ENCODE data around the gene DAZAP1.
"Not testable (repeated sequence)": the region's sequence is repeated elsewhere in the genome, so short reads cannot be mapped to it uniquely, and the experiment has no call there.

The DAZAP1 gene

GRCh38 chr19:1411255-1412191 lies 4.1 kb downstream of the DAZAP1 start:
- DNase-seq, result no peak

- no peak for DNase-seq
Measured at GRCh38 chr19:1412323-1412923, 5.0 kb downstream of the DAZAP1 start.

GRCh38 chr19:1412995-1413800 lies 5.8 kb downstream of the DAZAP1 start:
- no peak for DNase-seq

- no peak for DNase-seq
Measured at GRCh38 chr19:1416014-1416841, 8.8 kb downstream of the DAZAP1 start.

DNA sequence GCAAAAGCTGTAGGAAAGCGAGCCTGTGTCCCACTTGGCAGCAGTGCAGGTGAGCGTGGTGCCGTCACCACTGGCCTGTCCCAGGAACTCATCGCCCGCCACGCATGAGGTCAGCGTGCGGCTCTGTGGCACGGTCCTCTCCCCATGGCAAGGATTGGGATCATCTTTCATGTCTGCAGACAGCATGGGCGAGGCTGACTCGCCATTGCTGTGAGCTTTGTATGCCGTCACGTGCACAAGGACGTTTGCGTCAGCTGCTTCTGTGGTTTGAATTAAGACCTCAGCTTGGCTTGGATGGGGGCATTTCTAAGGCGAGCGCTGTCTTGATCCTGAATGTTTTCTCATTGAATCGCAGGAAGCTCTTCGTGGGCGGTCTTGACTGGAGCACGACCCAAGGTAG lies 9.8 kb downstream of the DAZAP1 start:
- no peak for DNase-seq

DNA sequence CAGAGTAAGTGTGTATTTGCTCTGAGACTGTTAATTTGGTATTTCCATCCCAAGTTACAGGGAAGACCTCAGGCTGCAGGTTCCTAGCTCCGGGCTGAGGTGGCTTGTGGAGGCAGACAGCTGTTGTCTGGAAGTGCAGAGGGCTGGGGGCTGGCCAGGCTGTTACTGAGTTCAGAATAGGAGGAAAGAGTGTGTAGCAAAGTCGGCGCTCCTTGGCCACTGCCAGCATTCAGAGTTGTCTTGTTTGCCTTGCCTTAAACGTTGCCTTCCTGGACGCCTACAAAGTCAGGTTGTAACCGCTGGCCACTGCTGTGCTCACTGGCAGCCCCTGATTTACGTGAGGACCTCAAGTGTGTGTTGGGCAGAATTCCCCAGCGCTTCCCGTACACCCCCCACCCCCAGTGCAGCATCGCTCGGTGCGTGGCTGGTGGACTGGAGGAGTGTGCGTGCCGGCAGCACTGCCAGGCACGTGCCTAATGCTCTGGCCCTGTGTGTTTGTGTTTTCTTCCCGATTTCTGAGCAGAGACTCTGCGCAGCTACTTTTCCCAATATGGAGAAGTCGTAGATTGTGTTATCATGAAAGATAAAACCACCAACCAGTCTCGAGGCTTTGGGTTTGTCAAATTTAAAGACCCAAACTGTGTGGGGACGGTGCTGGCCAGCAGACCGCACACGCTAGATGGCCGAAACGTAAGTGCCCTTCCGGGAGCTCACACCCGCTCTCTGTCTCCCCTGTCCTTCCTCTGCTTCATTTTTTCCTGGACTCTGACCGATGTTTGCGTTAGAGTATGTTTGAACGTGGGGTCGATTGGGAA lies 10.5 kb downstream of the DAZAP1 start:
- no peak for DNase-seq

GRCh38 chr19:1418496-1418775 lies 11.1 kb downstream of the DAZAP1 start:
- no peak for DNase-seq

DNA sequence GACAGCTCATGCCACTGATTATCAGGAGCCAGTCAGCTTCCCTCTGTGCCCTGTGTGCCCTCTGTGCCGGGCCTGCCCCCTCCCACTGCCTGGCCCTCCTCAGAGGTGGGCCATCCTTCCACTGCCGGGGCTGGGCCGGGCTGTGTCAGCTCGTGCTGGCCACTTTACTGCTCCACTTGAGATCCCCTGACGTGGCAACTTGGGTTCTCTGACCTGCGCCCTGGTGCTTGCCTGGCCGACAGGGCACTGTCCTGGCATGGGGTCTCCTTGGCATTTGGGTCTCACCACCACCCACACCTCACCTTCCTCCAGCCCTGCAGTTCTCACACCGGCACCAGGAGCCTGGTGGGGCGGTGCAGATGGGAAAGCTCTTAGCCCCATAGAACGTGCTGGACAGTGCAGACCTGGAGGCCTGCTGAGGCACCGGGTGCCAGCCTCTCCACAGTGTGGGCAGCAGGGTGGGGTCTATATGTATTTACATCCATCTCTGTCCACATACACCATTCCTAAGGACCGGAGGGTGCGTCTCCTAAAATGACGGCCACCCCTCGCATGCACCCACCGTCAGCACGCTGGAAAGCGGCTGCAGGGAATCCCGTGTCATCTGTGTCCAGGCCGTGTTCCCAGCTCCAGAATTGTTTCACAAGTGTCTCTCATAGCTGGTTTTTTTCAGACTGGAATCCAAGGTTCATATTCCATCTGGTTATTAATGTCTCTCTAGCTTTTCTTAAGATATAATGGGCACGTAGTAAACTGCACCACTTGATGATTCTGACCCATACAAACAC lies 11.8 kb downstream of the DAZAP1 start:
- DNase-seq, result no peak

DNA sequence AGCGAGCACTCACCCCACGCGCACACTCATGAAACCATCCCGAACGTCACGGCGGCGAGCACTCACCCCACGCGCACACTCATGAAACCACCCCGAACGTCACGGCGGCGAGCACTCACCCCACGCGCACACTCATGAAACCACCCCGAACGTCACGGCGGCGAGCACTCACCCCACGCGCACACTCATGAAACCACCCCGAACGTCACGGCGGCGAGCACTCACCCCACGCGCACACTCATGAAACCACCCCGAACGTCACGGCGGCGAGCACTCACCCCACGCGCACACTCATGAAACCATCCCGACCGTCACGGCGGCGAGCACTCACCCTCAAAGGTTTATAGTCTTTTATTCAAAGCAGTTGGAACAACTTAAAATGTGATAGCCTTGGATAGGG lies 12.7 kb downstream of the DAZAP1 start:
- DNase-seq, result not testable (repeated sequence)

DNA sequence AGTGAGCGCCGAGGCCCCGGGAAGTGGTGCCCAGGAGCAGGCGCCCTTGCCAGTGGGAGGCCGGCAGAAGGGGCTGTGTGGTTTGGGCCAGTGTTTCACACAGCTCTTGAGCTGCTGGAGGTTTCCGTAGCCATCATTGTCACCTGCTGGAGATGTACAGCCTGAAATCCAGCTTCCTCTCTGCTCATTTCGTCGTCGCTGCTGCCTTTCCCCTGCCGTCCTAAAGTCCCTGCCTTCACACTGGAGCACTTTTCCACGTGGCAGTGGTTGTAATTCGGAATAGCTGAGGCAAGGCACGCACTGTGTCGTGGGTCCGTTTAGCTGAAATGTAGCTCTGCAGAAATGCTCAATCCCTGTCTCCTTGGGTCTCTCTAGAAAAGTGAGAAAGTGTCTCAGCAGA lies 13.2 kb downstream of the DAZAP1 start:
- DNase-seq, result no peak

DNA sequence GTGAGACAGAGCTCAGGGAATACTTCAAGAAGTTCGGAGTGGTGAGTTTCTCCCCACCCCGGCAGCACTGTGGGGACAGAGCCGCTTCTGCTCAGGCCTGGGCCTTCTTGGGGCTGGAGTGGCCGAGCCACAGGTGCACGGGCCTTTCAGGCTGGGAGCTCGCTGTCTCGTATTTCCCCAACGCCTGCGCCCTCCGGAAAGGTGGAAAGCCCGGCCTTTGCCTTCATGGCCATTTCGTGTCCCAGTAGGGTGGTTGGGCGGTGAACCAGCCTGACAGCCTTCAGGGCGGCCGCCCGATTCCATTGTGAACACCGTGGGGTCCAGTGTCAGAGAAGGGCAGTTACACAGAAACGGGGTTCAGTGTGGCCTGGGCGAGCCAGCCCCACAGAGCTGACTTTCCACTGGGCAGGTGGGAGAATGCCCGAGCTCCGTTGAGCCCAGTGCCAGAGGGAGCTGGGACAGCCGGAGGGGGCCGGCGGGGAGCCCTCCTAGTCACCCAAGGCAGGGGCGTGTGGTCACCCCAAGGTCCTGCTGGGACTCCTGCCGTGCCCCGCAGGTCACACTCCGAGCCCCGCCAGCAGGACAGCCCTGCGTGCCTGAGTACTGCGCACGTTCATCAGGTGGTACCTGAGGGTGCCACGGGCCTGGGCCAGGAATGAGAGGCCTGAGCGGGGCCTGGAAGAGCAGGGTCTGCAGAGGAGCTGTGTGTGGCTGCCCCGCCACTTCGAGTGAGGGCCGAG lies 14.0 kb downstream of the DAZAP1 start:
- DNase-seq, result no peak

- DNase-seq, result no peak
Measured at GRCh38 chr19:1421958-1422305, 14.5 kb downstream of the DAZAP1 start.

DNA sequence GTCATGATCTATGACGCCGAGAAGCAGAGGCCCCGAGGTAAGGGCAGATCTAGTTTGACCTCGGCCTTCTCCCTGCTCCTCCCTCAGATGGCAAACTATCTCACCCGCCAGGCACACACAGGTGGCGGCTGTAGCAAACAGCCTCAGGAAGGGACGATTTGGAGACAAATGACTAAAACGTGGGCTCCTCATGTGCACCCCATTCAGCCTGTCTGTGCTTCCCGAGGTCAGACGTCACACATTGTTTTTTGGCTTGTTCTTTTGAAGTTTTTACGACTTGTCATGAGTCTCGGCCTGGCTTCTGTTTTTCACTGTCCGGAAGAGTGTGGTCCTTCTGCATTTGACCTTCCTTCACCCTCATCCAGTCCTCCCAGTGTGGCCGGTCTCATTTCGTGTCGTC lies 15.0 kb downstream of the DAZAP1 start:
- DNase-seq, result no peak

GRCh38 chr19:1422943-1423342 lies 15.6 kb downstream of the DAZAP1 start:
- no peak for DNase-seq

DNA sequence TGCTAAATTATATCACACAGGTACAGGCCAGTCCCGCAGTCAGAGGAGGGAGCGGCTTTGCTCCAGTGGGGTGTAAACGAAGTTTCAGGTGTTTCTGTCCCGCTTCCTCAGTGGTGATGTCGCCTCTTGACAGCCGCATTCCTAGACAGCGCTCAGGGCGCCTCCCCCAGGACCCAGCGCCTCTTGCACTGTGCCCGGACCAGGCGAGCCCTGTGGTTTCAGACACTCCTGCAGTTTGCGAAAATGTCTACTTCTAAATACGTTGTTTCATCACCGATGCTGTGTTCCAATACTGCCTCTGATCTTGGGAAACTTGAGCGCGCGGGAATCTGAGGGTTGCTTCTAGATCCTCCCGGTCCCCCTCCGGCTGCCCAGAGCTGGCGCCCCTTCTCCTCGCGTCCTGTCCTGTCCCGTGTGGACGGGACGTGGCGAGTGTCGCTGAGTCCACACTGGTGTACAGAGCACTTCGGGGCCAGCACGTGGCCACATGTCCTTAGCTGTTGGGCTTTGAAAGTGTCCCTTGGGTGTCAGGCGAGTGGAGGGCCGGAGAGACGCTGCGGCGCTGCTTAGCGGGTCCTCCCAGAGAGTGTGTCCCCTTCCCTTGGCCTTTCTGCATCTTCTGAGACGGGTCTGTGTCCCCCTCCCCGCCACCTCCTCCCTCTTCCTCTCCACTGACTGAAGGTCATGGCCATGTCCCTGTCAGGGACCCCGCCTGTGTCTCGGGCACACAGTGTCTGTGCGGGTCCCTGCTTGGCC lies 16.2 kb downstream of the DAZAP1 start:
- no peak for DNase-seq

DNA sequence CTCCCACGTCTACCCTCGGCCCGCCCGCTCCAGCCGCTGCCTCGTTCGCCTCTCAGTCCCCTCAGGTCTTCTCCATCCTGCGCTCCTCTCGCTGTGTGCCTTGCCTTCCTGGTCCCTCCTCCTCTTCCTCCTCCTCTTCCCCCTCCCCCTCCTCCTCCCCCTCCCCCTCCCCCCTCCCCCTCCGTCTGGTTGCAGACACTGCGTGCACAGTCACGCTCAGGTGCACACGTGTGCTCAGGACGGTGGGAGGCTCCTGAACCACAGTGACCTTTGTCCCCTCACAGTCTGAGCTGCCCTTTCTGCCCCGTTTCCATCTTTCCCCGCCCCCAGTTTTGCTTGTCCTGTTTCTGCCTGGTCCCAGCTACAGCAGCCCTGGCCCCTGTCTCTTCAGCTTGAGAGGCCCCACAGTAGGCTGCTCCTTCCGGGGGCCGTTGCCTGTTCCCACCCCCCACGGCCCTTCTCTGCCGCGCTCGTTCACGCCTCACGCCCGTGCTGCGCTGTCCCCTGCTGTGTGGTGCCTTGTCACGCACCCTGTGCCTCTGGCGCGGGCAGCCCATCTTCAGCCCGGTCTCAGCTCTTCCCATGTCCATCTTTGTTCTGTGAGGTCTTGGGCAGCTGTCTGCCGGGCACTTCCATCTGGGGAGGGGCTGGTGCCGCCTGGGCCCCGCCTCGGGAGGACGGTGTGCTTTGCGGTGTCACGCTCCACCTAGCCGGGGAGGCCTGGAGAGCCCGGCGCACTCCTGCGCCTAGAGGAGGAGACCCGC lies 17.0 kb downstream of the DAZAP1 start:
- no peak for DNase-seq

DNA sequence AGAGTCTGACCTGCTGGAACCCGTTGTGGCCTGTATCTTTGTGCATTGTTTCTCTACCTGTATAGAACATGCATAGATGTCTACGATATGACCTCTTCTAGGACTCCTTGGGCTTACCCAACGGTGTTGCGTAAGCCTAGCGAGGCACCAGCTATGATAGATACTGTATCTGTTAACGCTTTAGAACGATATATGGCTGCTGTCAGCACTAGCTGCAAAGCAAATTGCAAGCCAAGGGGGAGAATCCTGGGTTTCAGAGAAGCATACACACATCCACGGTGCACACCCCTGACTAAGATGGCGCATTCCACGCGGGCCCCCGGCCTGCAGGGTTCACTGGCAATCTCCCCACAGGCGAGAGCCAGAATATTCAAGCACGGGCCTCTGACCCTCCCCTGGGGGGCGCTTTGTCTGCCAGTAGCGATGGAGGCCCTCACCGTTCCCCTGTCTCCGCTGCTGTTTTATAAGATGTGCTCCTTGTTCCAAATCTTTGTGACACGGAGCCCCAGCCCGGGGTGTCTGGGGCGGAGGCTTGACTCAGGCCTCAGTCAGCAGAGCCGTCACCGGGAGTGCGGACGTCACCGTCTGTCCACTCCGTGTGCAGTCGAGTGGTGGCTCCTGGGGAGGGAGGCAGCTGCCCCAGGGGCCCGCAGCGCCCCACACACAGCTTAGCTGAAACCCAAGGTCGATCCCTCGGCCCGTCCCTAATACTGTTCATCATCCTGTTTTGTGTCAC lies 17.9 kb downstream of the DAZAP1 start:
- no peak for DNase-seq

DNA sequence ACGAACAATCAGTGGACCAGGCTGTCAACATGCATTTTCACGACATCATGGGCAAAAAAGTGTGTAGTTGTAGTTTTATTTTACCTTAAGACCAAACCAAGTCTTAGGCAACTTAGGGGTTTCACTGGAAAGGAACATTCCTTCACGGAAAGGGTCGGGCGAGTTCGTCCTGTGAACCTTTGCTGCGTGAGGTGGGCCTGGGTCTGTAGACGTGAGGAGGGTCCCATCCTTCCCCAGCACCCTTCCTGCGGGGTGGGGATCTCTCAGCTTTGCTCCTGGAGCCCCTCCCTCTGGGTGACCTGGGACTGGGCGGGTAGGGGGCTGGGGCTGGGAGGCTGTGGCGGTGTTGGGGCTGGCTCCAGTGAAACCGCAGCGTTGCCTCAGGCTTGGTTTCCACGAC lies 18.5 kb downstream of the DAZAP1 start:
- DNase-seq, result no peak

All from activated T-cell treated with anti-CD3 and anti-CD28 coated beads, Interleukin-2, amount 50 U/mL, for 1 hour (primary cell).